GM12878 (cell line): ENCODE results near the gene CARMIL3.

Experiments used
- GABPA ChIP-seq: IDR thresholded peaks from 2 replicates; pipeline ENCODE4 v1.6.1; 2014; ENCODE audit warnings: antibody characterized with exemption, low read depth, mild to moderate bottlenecking, inconsistent platforms
- MXI1 ChIP-seq: fragments of 150-350 bp; IDR thresholded peaks from 2 replicates; pipeline ENCODE4 v1.6.1; 2011; ENCODE audit warnings: low read depth, mild to moderate bottlenecking, inconsistent platforms, low read length, improper control_type of control experiment
- POLR2A ChIP-seq: IDR thresholded peaks from 2 replicates; pipeline ENCODE4 v1.6.1; 2011; ENCODE audit warnings: low read depth, mild to moderate bottlenecking, low read length
- TAF1 ChIP-seq: IDR thresholded peaks from 2 replicates; pipeline ENCODE4 v1.6.1; 2011; ENCODE audit warnings: mild to moderate bottlenecking, low read depth, low read length, borderline replicate concordance
- TCF12 ChIP-seq: IDR thresholded peaks from 2 replicates; pipeline ENCODE4 v1.6.1; 2011; ENCODE audit warnings: low read depth, mild to moderate bottlenecking, low read length
- TF ChIP-seq, protein P1 (sequence below), 3 experiments: IDR thresholded peaks in 2 of 3; conservative IDR thresholded peaks in 1 of 3; 2 replicates each; pipeline ENCODE4 v1.5.1; 2011; ENCODE audit warnings: low read depth in 3 of 3, low read length in 3 of 3, mild to moderate bottlenecking in 3 of 3, control low read depth in 2 of 3, moderate library complexity in 2 of 3, inconsistent platforms in 1 of 3, mixed read lengths in 1 of 3; ENCODE audit not compliant: control insufficient read depth in 2 of 3, insufficient read depth in 1 of 3; ENCODE audit errors: extremely low read depth in 1 of 3

- no peak for TF ChIP-seq TCF12
- TF ChIP-seq TAF1 = no peak
- TF ChIP-seq GABPA = no peak
- TF ChIP-seq, protein P1, sequence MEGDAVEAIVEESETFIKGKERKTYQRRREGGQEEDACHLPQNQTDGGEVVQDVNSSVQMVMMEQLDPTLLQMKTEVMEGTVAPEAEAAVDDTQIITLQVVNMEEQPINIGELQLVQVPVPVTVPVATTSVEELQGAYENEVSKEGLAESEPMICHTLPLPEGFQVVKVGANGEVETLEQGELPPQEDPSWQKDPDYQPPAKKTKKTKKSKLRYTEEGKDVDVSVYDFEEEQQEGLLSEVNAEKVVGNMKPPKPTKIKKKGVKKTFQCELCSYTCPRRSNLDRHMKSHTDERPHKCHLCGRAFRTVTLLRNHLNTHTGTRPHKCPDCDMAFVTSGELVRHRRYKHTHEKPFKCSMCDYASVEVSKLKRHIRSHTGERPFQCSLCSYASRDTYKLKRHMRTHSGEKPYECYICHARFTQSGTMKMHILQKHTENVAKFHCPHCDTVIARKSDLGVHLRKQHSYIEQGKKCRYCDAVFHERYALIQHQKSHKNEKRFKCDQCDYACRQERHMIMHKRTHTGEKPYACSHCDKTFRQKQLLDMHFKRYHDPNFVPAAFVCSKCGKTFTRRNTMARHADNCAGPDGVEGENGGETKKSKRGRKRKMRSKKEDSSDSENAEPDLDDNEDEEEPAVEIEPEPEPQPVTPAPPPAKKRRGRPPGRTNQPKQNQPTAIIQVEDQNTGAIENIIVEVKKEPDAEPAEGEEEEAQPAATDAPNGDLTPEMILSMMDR (IDR thresholded peaks at IDR 0.05 in 2 of 3, conservative IDR thresholded peaks at IDR 0.05 in 1 of 3; ENCODE audit: control insufficient read depth in 2 of 3, extremely low read depth in 1 of 3, insufficient read depth in 1 of 3, low read depth in 3 of 3, low read length in 3 of 3) = no peak
- TF ChIP-seq POLR2A = no peak
- TF ChIP-seq MXI1 = no peak
Measured at GRCh38 chr14:24053548-24054323, 1.9 kb downstream of the CARMIL3 start.
